GM19463 (cell line): ENCODE data around the gene GRB10.

Experiments used
- ATAC-seq: cut with Tn5 transposase; IDR thresholded peaks from one replicate; pipeline ENCODE4 v1.9.1; 2021; ENCODE audit warnings: mild to moderate bottlenecking, moderate library complexity; ENCODE audit not compliant: unreplicated experiment

The GRB10 gene

DNA sequence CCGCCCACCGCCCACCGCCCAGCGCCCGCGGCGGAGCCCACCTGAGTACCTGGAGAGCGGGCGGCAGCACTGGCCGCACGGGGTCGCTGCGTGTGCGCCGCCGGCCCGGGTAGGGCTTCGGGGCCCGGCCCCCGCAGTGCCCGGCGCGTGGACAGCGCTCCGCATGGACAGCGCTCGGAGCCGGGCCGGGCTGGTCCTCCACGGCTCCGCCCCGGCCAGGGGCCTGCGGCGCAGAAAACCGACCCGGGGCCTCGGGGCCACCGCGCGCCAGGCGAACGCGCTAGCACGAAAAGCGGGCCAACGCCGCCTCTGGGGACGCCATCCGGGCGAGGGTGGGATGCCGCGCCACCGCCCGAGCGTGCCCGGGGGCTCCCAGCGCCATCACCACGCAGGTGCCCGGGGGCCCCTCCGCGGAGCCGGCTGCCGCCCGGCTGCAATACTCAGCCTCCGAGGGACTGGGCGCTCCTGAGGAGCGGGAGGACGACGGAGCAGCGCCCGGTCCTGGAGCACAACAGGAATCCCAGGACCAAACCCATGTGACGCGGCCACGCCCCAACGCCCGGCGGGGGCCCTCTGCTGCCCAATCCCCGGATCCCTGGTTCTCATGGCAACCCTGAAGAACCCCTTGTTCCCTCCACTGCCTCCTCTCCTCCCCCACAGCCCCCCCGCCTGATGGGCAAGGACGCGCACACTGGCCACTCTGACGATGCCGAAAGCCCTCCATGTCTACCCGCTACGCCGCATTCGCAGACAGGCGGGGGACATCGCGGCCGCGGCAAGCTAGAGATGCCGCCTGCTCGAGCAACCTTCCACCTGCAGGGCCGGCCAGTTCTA lies at the start of gene GRB10:
Gene GRB10, minus strand, starts transcription at position 522 of the 834 bp plus-strand sequence. CDS start 50,574 bp downstream, outside the sequence.
- no peak for ATAC-seq

GRCh38 chr7:50828801-50829200 lies 46.1 kb upstream of the GRB10 start:
- no peak for ATAC-seq

DNA sequence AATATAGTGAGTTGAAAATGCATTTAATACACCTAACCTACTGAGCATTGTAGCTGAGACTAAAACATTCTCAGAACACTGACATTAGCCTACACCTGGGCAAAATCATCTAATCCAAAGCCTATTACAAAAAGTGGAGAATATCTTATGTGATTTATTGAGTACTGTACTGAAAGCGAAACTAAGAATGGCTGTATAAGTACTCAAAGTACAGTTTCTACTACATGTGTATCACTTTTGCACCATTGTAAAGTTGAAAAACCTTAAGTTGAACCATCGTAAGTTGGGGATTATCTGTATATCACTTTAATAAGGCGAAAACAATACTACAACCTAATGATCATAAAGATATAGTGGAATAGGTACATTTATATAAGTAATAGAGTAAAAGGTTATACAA lies 45.4 kb upstream of the GRB10 start:
- ATAC-seq = no peak

GRCh38 chr7:50827281-50827680 lies 44.6 kb upstream of the GRB10 start:
- ATAC-seq = no peak

GRCh38 chr7:50826371-50827172 lies 43.9 kb upstream of the GRB10 start:
- ATAC-seq = no peak

DNA sequence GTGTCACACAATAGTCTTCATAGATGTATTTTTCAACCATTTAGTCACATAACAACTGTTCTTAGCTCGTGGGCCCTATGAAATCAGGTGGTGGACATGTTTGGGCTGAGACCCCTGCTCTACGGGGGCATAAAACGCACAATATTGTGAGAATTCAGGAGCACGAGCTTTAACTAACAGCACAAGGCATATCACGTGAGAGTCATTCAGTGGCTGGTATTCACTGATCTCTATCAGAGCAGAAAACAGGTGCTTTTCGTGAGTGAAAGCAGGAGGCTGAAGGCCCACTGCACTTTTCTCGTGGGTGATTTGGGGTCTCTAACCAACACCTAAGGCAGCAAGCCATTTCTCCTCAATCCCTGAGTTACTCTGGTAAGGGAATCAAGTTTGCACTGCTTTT lies 42.8 kb upstream of the GRB10 start:
- ATAC-seq = no peak

DNA sequence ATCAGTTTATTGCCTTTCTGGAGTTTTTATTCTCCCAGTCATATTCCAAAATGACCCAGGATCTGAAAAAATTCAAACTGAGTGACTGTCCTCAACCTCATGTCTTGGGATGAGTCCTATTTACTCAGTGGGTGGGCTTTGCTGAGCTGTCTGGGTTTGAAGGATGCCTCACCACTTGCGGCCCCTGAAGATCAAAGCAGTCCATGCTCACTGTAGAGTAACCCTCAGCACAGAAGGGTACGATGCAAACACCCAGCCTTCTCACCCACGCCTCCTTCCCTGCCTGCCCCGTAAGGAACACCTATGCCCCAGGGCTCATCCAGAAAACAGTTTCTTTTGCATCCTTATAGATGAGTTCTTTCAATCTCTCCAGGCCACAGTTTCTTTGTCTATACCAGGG lies 42.2 kb upstream of the GRB10 start:
- ATAC-seq = no peak

DNA sequence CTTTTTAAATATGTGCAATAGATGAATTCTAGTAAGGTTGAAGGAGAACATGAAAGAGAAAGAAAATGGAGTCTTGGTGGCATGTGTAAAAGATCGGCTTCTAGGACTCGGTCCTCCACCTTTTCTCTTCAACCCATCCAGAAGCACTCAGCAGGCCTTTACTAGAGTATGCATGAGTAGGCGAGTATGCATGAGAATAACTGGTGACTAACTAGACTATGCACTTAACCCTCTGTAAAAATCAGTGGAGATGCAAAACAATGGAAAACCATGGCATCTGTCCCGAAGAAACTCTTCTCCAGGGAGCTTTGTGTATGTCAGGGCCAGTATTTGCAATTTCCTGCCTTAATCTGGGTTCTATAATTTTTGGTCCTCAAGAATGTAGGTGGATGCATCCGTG lies 40.0 kb upstream of the GRB10 start:
- ATAC-seq = no peak

GRCh38 chr7:50822110-50822509 lies 39.4 kb upstream of the GRB10 start:
- ATAC-seq = no peak

GRCh38 chr7:50821457-50822008 lies 38.8 kb upstream of the GRB10 start:
- no peak for ATAC-seq

GRCh38 chr7:50818324-50818723 lies 35.6 kb upstream of the GRB10 start:
- no peak for ATAC-seq

- ATAC-seq = no peak
These were observed 34.9 kb upstream of the GRB10 start for GRCh38 chr7:50817561-50817960.

GRCh38 chr7:50815138-50815537 lies 32.4 kb upstream of the GRB10 start:
- ATAC-seq = no peak

DNA sequence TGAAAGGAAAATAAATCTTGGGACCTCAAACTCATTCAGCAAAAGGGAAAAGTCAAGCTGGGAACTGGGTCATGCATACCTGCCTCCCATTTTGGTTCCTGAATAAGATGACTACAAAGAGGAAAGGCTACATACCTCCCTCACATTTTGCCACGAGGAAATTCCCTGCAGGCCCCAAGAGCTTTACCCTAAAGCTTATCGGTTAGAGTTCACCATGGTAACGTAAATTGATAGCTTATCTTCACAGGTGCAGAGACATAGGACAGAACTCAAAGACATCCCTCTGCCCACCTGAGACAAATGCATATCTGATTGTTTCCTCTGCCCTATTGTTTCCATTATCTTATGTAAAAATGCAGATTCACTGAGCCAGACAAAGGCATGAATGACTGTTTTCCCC lies 31.5 kb upstream of the GRB10 start:
- no peak for ATAC-seq

DNA sequence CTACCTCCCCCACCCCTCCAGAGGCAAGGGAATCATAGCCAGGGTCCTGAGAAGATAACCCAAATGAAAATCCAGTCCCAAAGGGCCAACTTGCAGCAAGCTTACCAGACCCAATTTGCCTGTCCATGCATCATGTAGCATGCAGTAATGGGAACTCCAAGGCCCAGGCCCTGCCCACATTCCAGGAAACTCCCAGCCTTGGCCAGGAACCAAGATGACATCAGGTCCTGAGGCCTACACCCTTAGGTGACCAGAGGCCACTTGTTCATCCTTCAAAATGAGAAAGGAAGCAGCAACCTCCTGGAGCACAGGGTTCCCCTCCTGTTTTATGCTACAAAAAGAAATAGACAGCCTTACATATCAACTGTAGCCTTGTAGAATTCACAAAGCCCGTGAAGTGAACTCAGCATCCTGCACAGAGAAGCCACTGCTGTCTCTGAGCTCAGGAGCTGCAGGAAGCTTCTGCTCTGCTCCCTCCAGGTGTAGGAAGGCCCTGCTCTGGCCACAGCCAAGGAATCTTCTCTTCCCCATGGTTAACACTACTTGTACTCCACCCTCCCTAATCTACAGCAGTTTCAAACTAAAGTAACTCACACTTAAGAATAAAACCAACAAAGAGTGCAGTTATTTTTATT lies 30.3 kb upstream of the GRB10 start:
- no peak for ATAC-seq

GRCh38 chr7:50812094-50812493 lies 29.4 kb upstream of the GRB10 start:
- ATAC-seq = no peak

- no peak for ATAC-seq
These were observed 25.7 kb upstream of the GRB10 start for GRCh38 chr7:50808282-50808888.

DNA sequence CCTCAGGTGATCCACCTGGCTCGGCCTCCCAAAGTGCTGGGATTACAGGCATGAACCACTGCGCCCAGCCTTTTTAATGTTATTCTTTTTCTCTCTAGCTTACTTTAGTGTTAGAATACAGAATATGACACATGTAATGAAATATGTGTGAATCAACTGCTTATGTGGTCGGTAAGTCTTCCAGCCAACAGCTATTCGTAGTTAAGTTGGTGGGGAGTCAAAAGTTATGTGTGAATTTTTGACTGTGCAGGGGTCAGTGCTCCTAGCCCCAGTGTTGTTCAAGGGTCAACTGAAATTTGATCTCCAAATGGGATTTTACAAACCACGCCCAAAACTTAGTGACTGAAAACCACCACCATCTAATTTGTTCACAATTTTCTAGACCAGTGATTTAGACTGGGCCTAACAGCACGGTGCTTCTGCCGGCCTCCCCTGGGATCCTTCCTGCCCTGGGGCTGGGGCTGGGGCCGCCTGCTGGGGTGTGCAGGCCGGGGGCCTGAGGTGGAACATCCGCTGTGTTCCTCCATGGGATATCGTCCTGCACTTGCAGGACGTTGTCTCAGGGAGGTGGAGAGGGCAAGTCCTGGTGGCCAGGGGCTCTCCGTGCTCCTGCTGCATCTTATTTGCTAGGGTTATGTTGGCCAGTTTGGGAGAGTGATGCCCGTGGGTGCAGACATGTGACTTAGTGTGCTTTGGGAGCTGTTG lies 24.5 kb upstream of the GRB10 start:
- no peak for ATAC-seq

GRCh38 chr7:50806143-50806542 lies 23.4 kb upstream of the GRB10 start:
- no peak for ATAC-seq

GRCh38 chr7:50805447-50806125 lies 22.9 kb upstream of the GRB10 start:
- ATAC-seq = no peak
